Thyroid gland (tissue), 4 donors: ENCODE results near the gene MAP7D1. TPM values are rescaled to one million over a fixed set of nuclear protein-coding genes. Genes with fewer than 3 reads are reported as not detected.

Experiments
- DNase-seq, 2 donors: peaks; one replicate each; pipeline ENCODE4 v3.0.0-alpha.2; 2019
- H3K27ac ChIP-seq, 3 donors: fragments of 200-600 bp; sonication (generic); 1 replicate in 2 of 3; 2 replicates in 1 of 3; pipeline ENCODE4 v1.5.1; 2016 to 2019; ENCODE audit warnings: mild to moderate bottlenecking in 1 of 3, moderate library complexity in 1 of 3
- H3K27me3 ChIP-seq: fragments of 200-600 bp; sonication (generic); one replicate; pipeline ENCODE4 v1.5.1; 2019
- H3K36me3 ChIP-seq, 2 donors: fragments of 200-600 bp; sonication (generic); one replicate each; pipeline ENCODE4 v1.5.1; 2016 to 2019
- H3K4me1 ChIP-seq, 2 donors: fragments of 200-600 bp; sonication (generic); one replicate each; pipeline ENCODE4 v1.5.1; 2017 to 2019
- H3K4me3 ChIP-seq, 3 donors: fragments of 200-600 bp; sonication (generic); replicated peaks in 1 of 3; 1 replicate in 2 of 3; 2 replicates in 1 of 3; pipeline ENCODE4 v1.5.1; 2016; ENCODE audit warnings: mild to moderate bottlenecking in 1 of 3
- H3K9me3 ChIP-seq: fragments of 200-600 bp; sonication (generic); one replicate; pipeline ENCODE4 v1.5.1; 2017
- CTCF ChIP-seq, 6 experiments: fragments of 200-600 bp in 3 of 6; fragments of 450-650 bp in 3 of 6; sonication (generic) in 3 of 6; IDR thresholded peaks; one replicate each; pipeline ENCODE4 v1.5.1; 2016 to 2019; ENCODE audit warnings: antibody characterized with exemption in 6 of 6, mild to moderate bottlenecking in 2 of 6, inconsistent platforms in 1 of 6, moderate library complexity in 1 of 6
- POLR2A ChIP-seq, 2 donors: fragments of 450-650 bp; IDR thresholded peaks; one replicate each; pipeline ENCODE4 v1.6.1; 2017; ENCODE audit warnings: antibody characterized with exemption in 2 of 2, mild to moderate bottlenecking in 2 of 2, moderate library complexity in 1 of 2
- WGBS, 2 donors: methylation state at CpG; one replicate each; pipeline ENCODE4 v1.1.5; 2017; 5-methylcytosine and 5-hydroxymethylcytosine counted together
- intact Hi-C: fragments of 100-400 bp; cut with DNase I; formaldehyde crosslinking; loops from one replicate; pipeline ENCODE4 v1.15.1; 2023
- total RNA-seq, 4 donors: library from RNA; depleted of rRNA; stranded (reverse); fragments of >200 nt; gene quantifications; one replicate each; pipeline ENCODE4 v1.2.3, GENCODE V29; 2016

The MAP7D1 gene
- total RNA-seq, 4 donors from 2014 or later, result 63.6 to 75.0 (median 68.7) TPM

GRCh38 chr1:36166938-36167905 lies 11.3 kb downstream of the MAP7D1 start:
- Histone ChIP-seq H3K4me3 (no peak overlapping the region), H3K4me1 (peaks cover 46 to 80% of the 10 kb centered on the region in 2 donors), H3K27ac (peak overlapping the region in 2 of 3 donors; percentile 29 to 31), H3K9me3 (no peaks in the 10 kb centered on the region), H3K36me3 (peaks cover 11 to 12% of the 10 kb centered on the region in 2 donors), H3K27me3 (no peaks in the 10 kb centered on the region)
- no peak for TF ChIP-seq POLR2A (IDR thresholded peaks at IDR 0.05)
- no peak for TF ChIP-seq CTCF (IDR thresholded peaks at IDR 0.05)
- 75 to 87% methylated on average over 15 of the region's 15 CpGs for WGBS, 2 donors
- intact Hi-C loops, result no loop called here
- peak in 1 of 2 donors; percentile 50 for DNase-seq

GRCh38 chr1:36168514-36168913 lies 12.6 kb downstream of the MAP7D1 start:
- 95% methylated on average over 3 of the region's 3 CpGs for WGBS, 2 donors
- peaks cover 33 to 68% of the 10 kb centered on the region in 2 donors for H3K4me1 ChIP-seq
- no peak for DNase-seq

DNA sequence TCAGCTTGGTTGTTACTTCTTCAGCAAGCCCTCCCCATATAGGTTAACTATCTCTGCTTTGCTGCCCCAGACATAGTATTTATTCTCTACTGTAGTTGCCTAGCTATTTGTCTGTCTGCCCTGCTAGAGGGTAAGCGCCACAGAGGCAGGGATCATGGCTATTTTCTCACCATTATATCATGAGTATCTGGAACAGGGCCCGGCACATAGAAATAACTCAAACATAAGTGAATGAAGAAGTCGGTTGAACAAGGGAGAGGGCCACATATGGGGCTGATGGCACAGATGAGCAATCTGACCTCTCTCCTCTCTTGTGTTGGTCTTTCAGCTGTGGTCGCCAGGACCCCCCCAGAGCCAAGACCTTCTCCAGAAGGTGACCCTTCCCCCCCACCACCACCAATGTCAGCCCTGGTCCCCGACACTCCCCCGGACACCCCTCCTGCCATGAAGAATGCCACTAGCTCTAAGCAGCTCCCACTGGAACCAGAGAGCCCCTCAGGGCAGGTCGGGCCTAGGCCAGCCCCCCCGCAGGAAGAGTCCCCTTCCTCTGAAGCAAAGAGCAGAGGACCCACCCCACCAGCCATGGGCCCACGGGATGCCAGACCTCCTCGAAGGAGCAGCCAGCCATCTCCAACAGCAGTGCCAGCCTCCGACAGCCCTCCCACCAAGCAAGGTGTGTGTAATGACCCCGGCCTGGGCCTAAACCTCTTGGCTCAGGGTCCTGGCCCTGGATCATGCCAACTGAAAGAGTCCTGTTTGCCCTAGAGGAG lies 14.9 kb downstream of the MAP7D1 start:
- Histone ChIP-seq H3K27ac (peak overlapping the region; percentile 63 to 78 (median 78)), H3K9me3 (no peaks in the 10 kb centered on the region), H3K27me3 (no peaks in the 10 kb centered on the region), H3K36me3 (peaks cover 36 to 44% of the 10 kb centered on the region in 2 donors), H3K4me1 (peaks cover 43 to 67% of the 10 kb centered on the region in 2 donors), H3K4me3 (no peak overlapping the region)
- TF ChIP-seq POLR2A (IDR thresholded peaks at IDR 0.05) (no peak), CTCF (IDR thresholded peaks at IDR 0.05) (no peak)
- intact Hi-C loops, result no loop called here
- WGBS, 2 donors, result 46 to 53% methylated on average over 5 to 10 of the region's 12 CpGs
- peak; percentile 79 to 81 for DNase-seq

More at GRCh38 chr1:36168514-36168913, 12.6 kb downstream of the MAP7D1 start:
- H3K27ac ChIP-seq, result no peak overlapping the region
- H3K36me3 ChIP-seq, result peaks cover 24% of the 10 kb centered on the region in 2 donors
- no peaks in the 10 kb centered on the region for H3K9me3 ChIP-seq
- intact Hi-C loops, result no loop called here
- TF ChIP-seq CTCF (IDR thresholded peaks at IDR 0.05) (no peak), POLR2A (IDR thresholded peaks at IDR 0.05) (no peak)
- no peak overlapping the region for H3K4me3 ChIP-seq
- no peaks in the 10 kb centered on the region for H3K27me3 ChIP-seq

DNA sequence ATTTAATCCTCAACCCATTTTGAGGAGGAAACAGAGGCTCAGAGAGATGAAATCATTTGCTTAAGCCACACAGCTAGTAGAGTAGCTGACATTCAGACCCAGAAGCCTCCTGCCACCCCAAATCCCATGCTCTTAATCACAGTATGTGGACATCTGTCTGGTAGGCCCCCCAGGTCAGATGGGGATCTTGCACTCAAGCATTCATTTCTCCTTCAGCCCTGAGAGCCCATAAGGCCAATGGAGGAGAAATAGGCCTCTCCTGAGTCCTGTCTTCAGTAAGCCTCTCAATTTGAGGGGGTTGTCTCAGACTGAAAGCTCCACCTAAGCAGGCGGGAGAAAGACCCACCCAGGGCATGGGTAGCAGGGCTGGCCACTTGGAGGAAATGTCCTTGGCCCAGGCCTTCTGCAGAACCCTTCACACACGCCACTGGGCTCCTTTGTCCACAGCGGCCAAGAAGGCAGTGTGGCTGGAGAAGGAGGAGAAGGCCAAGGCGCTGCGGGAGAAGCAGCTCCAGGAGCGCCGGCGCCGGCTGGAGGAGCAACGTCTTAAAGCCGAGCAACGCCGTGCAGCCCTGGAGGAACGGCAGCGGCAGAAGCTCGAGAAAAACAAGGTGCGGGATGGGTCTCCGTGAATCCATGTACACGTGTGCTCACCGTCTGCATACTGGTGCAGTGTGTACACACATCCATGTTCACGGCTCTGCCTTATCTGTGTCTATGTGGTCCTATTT lies 16.2 kb downstream of the MAP7D1 start:
- TF ChIP-seq CTCF (IDR thresholded peaks at IDR 0.05), result no peak
- no peak for TF ChIP-seq POLR2A (IDR thresholded peaks at IDR 0.05)
- intact Hi-C loops, result no loop called here
- Histone ChIP-seq H3K36me3 (peaks cover 50 to 55% of the 10 kb centered on the region in 2 donors), H3K27ac (no peak overlapping the region), H3K4me1 (peaks cover 43 to 56% of the 10 kb centered on the region in 2 donors), H3K27me3 (no peaks in the 10 kb centered on the region), H3K4me3 (no peak overlapping the region), H3K9me3 (no peaks in the 10 kb centered on the region)
- 95 to 97% methylated on average over 21 of the region's 21 CpGs for WGBS, 2 donors
- DNase-seq, result no peak
